NB4 (cell line): Measurements from ENCODE around the gene GAD1.

Source experiments
- MAX ChIP-seq: IDR thresholded peaks from 2 replicates; pipeline ENCODE4 v1.6.1; 2011; ENCODE audit warnings: low read depth, low read length
- POLR2A ChIP-seq: IDR thresholded peaks from 2 replicates; pipeline ENCODE4 v1.6.1; 2011; ENCODE audit warnings: mild to moderate bottlenecking; ENCODE audit not compliant: insufficient read length; ENCODE audit errors: extremely low read depth
- TF ChIP-seq, protein P1 (sequence below): IDR thresholded peaks from one replicate; pipeline ENCODE4 v1.5.1; 2012; ENCODE audit warnings: low read depth, low read length

GRCh38 chr2:170887896-170888295 lies 71.2 kb downstream of the GAD1 start:
- no peak for TF ChIP-seq MAX
- TF ChIP-seq POLR2A = no peak
- TF ChIP-seq, protein P1, sequence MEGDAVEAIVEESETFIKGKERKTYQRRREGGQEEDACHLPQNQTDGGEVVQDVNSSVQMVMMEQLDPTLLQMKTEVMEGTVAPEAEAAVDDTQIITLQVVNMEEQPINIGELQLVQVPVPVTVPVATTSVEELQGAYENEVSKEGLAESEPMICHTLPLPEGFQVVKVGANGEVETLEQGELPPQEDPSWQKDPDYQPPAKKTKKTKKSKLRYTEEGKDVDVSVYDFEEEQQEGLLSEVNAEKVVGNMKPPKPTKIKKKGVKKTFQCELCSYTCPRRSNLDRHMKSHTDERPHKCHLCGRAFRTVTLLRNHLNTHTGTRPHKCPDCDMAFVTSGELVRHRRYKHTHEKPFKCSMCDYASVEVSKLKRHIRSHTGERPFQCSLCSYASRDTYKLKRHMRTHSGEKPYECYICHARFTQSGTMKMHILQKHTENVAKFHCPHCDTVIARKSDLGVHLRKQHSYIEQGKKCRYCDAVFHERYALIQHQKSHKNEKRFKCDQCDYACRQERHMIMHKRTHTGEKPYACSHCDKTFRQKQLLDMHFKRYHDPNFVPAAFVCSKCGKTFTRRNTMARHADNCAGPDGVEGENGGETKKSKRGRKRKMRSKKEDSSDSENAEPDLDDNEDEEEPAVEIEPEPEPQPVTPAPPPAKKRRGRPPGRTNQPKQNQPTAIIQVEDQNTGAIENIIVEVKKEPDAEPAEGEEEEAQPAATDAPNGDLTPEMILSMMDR = no peak
